ENCODE results near the gene PRR18. TPM values are rescaled to one million over a fixed set of nuclear protein-coding genes. Genes with fewer than 3 reads are reported as not detected.

The PRR18 gene, protein sequence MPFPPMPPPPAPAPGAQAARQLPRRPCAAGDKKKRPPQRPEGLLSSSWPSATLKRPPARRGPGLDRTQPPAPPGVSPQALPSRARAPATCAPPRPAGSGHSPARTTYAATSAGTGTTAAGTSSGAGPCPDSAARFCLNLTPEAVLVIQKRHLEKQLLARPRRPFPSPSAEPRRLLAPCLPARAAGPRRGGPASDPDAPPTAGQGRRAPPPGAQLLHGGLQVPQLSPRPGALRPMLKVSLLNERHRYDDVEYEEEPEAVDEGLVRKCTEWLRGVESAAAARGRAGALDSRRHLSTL
- not detected in 2 replicates for total RNA-seq
- long read RNA-seq: 0 reads

DNA sequence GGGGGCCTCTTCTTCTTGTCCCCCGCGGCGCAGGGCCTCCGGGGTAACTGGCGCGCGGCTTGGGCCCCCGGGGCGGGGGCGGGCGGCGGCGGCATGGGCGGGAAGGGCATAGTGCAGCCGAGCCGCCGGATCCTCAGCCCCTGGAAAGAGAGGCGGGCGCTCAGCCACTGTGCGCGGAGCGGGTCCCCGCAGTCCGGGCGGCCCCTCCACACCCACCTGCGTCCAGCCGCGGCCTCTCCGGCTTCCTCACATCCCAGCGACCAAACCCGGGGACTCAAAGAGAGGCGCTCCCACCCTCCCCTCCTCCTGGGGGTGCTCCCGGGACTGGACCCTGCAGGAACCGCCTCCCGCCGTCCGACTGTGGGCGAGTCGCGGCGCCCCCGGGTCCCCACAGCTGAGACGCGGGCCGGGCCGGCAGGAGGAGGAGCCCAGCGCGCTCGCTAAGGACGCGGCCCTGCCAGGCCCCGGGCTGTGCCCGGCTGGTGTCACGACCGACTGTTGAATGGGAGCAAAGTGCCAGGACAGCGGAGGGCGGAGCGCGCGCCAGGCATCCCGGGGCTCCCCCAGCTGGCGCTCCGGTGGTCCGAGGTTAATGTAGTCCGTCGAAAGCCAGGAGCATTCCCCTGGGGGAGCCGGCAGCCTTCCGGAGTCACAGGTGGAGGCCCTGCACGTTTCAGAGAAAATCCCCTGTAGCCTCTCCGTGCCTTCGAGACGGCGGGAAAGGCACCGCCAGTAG, at the start of gene PRR18:
PRR18 (minus strand) TSS at position 360 of the 736 bp plus-strand sequence; CDS start at position 110, 250 bp downstream.
- no peak for DNase-seq (ENCODE audit: extremely low spot score, unreplicated experiment)
- Mint-ChIP-seq H3K4me3 (ENCODE audit: unreplicated experiment) (peak within 1 kb of the TSS; percentile 62), H3K27me3 (ENCODE audit: unreplicated experiment) (peaks cover 53% of the 10 kb centered on the region), H3K4me1 (ENCODE audit: unreplicated experiment) (peaks cover 8% of the 10 kb centered on the region), H3K27ac (ENCODE audit: unreplicated experiment) (no peak within 1 kb of the TSS), H3K36me3 (ENCODE audit: unreplicated experiment) (no peaks in the 10 kb centered on the region), H3K9me3 (ENCODE audit: unreplicated experiment) (no peaks in the 10 kb centered on the region)
- no peak for TF ChIP-seq CTCF (IDR thresholded peaks at IDR 0.05)

GRCh38 chr6:166355552-166355951, 47.4 kb upstream of the PRR18 start:
- Mint-ChIP-seq H3K27ac (ENCODE audit: unreplicated experiment) (no peak overlapping the region), H3K36me3 (ENCODE audit: unreplicated experiment) (peaks cover 2% of the 10 kb centered on the region), H3K27me3 (ENCODE audit: unreplicated experiment) (peaks cover 54% of the 10 kb centered on the region), H3K4me3 (ENCODE audit: unreplicated experiment) (no peak overlapping the region), H3K4me1 (ENCODE audit: unreplicated experiment) (peaks cover 11% of the 10 kb centered on the region), H3K9me3 (ENCODE audit: unreplicated experiment) (peaks cover 7% of the 10 kb centered on the region)
- no peak for TF ChIP-seq CTCF (IDR thresholded peaks at IDR 0.05)
- no peak for DNase-seq (ENCODE audit: extremely low spot score, unreplicated experiment)

DNA sequence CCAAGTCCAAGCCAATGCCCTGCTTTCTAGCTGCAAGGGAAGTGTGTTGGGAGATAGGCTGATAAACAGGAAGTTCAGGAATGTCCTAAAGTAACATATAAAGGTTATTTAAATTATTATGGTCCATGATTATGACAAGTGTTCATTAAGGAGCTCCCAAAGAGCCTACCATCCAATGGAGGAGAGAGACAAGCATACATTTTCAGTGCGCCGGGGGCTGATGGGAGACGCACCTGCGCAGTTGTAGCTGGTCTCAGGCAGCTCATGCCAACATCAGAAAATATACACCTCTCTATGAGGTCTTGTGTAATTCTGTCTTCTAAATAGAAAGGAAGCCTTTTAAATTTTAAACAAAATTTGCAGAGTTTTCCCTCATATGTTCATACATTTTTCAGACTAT, 46.8 kb upstream of the PRR18 start:
- Mint-ChIP-seq H3K4me1 (ENCODE audit: unreplicated experiment) (peaks cover 5% of the 10 kb centered on the region), H3K4me3 (ENCODE audit: unreplicated experiment) (no peak overlapping the region), H3K36me3 (ENCODE audit: unreplicated experiment) (peaks cover 2% of the 10 kb centered on the region), H3K9me3 (ENCODE audit: unreplicated experiment) (peaks cover 13% of the 10 kb centered on the region), H3K27ac (ENCODE audit: unreplicated experiment) (no peak overlapping the region), H3K27me3 (ENCODE audit: unreplicated experiment) (peaks cover 59% of the 10 kb centered on the region)
- no peak for DNase-seq (ENCODE audit: extremely low spot score, unreplicated experiment)
- no peak for TF ChIP-seq CTCF (IDR thresholded peaks at IDR 0.05)

- H3K27ac Mint-ChIP-seq (ENCODE audit: unreplicated experiment): no peak overlapping the region
- H3K4me3 Mint-ChIP-seq (ENCODE audit: unreplicated experiment): no peak overlapping the region
- peaks cover 16% of the 10 kb centered on the region for H3K9me3 Mint-ChIP-seq (ENCODE audit: unreplicated experiment)
- TF ChIP-seq CTCF (IDR thresholded peaks at IDR 0.05): no peak
- H3K27me3 Mint-ChIP-seq (ENCODE audit: unreplicated experiment): peaks cover 66% of the 10 kb centered on the region
- no peak for DNase-seq (ENCODE audit: extremely low spot score, unreplicated experiment)
- H3K4me1 Mint-ChIP-seq (ENCODE audit: unreplicated experiment): no peaks in the 10 kb centered on the region
- peaks cover 2% of the 10 kb centered on the region for H3K36me3 Mint-ChIP-seq (ENCODE audit: unreplicated experiment)
Measured at GRCh38 chr6:166354143-166354542, 46.0 kb upstream of the PRR18 start.

GRCh38 chr6:166353507-166353906, 45.3 kb upstream of the PRR18 start:
- H3K27ac Mint-ChIP-seq (ENCODE audit: unreplicated experiment): no peak overlapping the region
- DNase-seq (ENCODE audit: extremely low spot score, unreplicated experiment): no peak
- no peaks in the 10 kb centered on the region for H3K4me1 Mint-ChIP-seq (ENCODE audit: unreplicated experiment)
- H3K36me3 Mint-ChIP-seq (ENCODE audit: unreplicated experiment): peaks cover 2% of the 10 kb centered on the region
- TF ChIP-seq CTCF (IDR thresholded peaks at IDR 0.05): no peak
- H3K27me3 Mint-ChIP-seq (ENCODE audit: unreplicated experiment): peaks cover 67% of the 10 kb centered on the region
- H3K9me3 Mint-ChIP-seq (ENCODE audit: unreplicated experiment): peaks cover 16% of the 10 kb centered on the region
- no peak overlapping the region for H3K4me3 Mint-ChIP-seq (ENCODE audit: unreplicated experiment)
